GM15510 (cell line): ENCODE measurements around the gene FZD1.

Experiments
- POLR2A ChIP-seq: IDR thresholded peaks from 3 replicates; pipeline ENCODE4 v1.6.1; 2011; ENCODE audit warnings: borderline replicate concordance; ENCODE audit not compliant: insufficient read length; ENCODE audit errors: extremely low read depth

FZD1 gene

GRCh38 chr7:91310830-91311460, 46.7 kb downstream of the FZD1 start:
- TF ChIP-seq POLR2A: no peak

DNA sequence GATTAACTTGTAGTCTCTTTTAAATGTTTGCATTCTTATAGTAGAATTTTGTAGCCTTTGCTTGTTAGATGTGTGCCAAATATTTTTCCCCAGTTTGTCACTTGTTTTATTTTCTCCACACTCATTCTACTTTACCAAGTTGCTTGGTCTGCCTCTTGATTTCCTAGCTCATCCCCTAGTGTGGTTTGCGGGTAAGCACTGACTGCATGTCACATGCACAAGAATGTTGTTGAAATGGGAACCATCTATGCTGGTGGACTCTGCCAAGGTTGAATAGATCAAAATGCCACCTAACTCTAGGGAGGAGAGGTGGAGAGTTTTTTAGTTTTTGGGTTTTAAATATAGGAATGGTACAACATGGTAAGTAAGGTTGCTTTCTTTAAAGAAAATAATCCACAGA, 47.6 kb downstream of the FZD1 start:
- TF ChIP-seq POLR2A: no peak

DNA sequence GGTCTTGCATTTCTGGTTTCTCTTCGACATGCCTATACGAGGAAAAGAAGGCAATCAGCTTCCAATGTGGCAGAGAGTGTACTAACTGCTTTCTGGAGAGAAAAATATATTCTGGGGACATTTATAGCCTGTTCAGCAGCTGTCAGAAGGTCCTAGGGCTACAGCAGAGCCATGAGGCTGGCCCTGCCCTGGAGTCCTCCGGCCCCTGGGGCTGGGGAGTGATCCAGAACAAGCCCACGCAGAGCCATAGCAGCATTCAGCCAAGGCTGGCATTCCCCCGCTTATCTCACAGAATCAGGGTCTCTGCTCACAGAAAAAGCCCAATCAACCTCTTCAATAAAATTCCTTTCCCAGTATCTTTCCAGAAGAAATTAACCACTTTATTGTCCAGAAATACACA, 48.9 kb downstream of the FZD1 start:
- no peak for TF ChIP-seq POLR2A

DNA sequence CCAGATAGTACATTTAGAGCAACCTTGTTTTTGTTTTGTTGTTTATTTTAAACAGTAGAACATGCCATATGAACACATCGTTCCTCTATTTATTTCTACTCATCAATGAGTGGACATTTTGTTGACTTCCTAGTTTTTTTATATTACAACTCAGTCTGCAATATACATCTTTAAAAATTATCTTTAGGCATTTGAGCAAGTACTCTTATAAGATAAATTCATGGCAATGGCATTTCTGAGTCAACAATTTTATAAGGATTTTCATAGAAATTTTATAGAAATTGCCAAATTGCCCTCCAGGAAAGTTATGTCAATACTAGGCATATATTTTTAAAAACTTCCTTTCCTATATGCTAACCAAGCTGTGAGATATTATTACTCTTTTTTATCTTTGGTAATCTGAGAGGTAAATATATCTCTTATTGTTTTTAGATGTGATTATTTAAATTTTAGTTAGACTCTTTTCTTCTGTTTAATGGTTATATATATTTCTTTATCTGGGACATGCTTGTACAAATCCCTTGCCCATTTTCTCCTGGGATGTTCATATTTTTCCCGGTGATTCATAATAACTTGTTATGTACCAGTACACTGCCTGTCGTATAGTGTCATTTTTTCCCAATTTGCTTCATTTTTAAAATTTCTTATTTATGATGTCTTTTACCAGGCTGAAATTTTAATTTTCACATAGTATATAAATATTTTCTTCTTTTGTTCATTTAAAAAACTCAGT, 50.5 kb downstream of the FZD1 start:
- no peak for TF ChIP-seq POLR2A

GRCh38 chr7:91316426-91316825, 52.2 kb downstream of the FZD1 start:
- no peak for TF ChIP-seq POLR2A

- no peak for TF ChIP-seq POLR2A
These were observed 55.1 kb downstream of the FZD1 start for GRCh38 chr7:91319351-91319750.

GRCh38 chr7:91320366-91321078, 56.3 kb downstream of the FZD1 start:
- no peak for TF ChIP-seq POLR2A
